Measurements from ENCODE around the gene KTI12. TPM values are rescaled to one million over a fixed set of nuclear protein-coding genes. Genes with fewer than 3 reads are reported as not detected.
"Not testable (repeated sequence)": the region's sequence is repeated elsewhere in the genome, so short reads cannot be mapped to it uniquely, and the experiment has no call there.

Gene KTI12
- polyA plus RNA-seq (2013, experiment 1 of 2; ENCODE audit: insufficient read length), result 7.1 TPM
- polyA plus RNA-seq (2013, experiment 2 of 2; ENCODE audit: insufficient read length), result 6.9 TPM

- DNase-seq, result peak; percentile 92
Observed at GRCh38 chr1:52033190-52034049, at the start of gene KTI12. TSS of gene KTI12 (minus strand) at chr1:52033810. CDS start at chr1:52033761, 49 bp downstream.

GRCh38 chr1:52080014-52080415 is 46.4 kb upstream of the KTI12 start:
- no peak for DNase-seq

GRCh38 chr1:52077277-52077676 is 43.7 kb upstream of the KTI12 start:
- not testable (repeated sequence) for DNase-seq

GRCh38 chr1:52072291-52072690 is 38.7 kb upstream of the KTI12 start:
- DNase-seq, result no peak

- no peak for DNase-seq
Observed at GRCh38 chr1:52070704-52071103, 37.1 kb upstream of the KTI12 start.

- no peak for DNase-seq
Observed at GRCh38 chr1:52063192-52063591, 29.6 kb upstream of the KTI12 start.

- DNase-seq, result no peak
Observed at GRCh38 chr1:52060822-52061221, 27.2 kb upstream of the KTI12 start.

- no peak for DNase-seq
Observed at GRCh38 chr1:52059888-52060287, 26.3 kb upstream of the KTI12 start.

- peak; percentile 38 for DNase-seq
Observed at GRCh38 chr1:52059321-52059720, 25.7 kb upstream of the KTI12 start.

- DNase-seq, result peak; percentile 37
Observed at GRCh38 chr1:52057876-52058415, 24.3 kb upstream of the KTI12 start.

GRCh38 chr1:52057255-52057654 is 23.6 kb upstream of the KTI12 start:
- no peak for DNase-seq

- peak; percentile 56 for DNase-seq
Observed at GRCh38 chr1:52056937-52057231, 23.3 kb upstream of the KTI12 start.

GRCh38 chr1:52056163-52056936 is 22.7 kb upstream of the KTI12 start, which contains the start of gene BTF3L4:
TSS of gene BTF3L4 (plus strand) at chr1:52056295. CDS start at chr1:52059848, 3,553 bp downstream.
- peak; percentile 95 for DNase-seq

- no peak for DNase-seq
Observed at GRCh38 chr1:52055866-52056162, 22.2 kb upstream of the KTI12 start.

- peak; percentile 91 for DNase-seq
Observed at GRCh38 chr1:52055066-52055865, 21.7 kb upstream of the KTI12 start, which contains the start of gene TXNDC12. TSS of gene TXNDC12 (minus strand) at chr1:52055191. CDS start at chr1:52055096, 95 bp downstream.

GRCh38 chr1:52054496-52055065 is 21.0 kb upstream of the KTI12 start:
- no peak for DNase-seq

- DNase-seq, result no peak
Observed at GRCh38 chr1:52053862-52054261, 20.3 kb upstream of the KTI12 start.

GRCh38 chr1:52049337-52049736 is 15.7 kb upstream of the KTI12 start:
- not testable (repeated sequence) for DNase-seq

GRCh38 chr1:52045666-52046195 is 12.1 kb upstream of the KTI12 start:
- DNase-seq, result not testable (repeated sequence)

GRCh38 chr1:52045236-52045635 is 11.6 kb upstream of the KTI12 start:
- DNase-seq, result no peak

GRCh38 chr1:52041551-52042185 is 8.1 kb upstream of the KTI12 start:
- DNase-seq, result no peak

All from fibroblast of skin of scalp (primary cell).